Measurements from ENCODE around the gene ADCY3. TPM values are rescaled to one million over a fixed set of nuclear protein-coding genes. Genes with fewer than 3 reads are reported as not detected.
A peak's percentile ranks its signal among the peaks of the same experiment; 100 is the strongest.

The ADCY3 gene
- total RNA-seq, 3 donors from 2014 or later, result 29.3 to 89.1 (median 56.1) TPM

DNA sequence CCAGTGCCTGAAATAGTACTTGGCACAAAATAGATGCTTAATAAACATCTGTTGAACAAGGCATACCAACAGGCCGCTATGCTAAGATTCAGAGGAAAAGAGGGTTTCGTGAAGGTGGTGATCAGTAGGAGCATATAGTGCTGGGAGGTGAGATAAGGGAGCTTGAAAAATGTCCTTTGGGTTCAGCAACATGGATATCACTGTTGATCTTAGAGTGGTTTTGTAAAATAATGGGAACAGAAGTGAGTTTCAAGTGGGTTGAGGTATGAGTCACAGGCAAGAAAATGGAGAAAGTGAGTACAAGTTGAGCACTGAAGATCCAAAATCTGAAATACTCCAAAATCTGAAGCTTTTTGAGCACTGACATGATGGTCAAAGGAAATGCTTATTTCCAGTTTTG lies 122.4 kb downstream of the ADCY3 start:
- DNase-seq (ENCODE audit: low spot score in 2 of 2), result no peak
- Histone ChIP-seq H3K4me1 (peaks cover 0 to 3% of the 10 kb centered on the region in 2 donors), H3K9me3 (no peaks in the 10 kb centered on the region), H3K36me3 (no peaks in the 10 kb centered on the region), H3K27me3 (no peaks in the 10 kb centered on the region), H3K4me3 (no peak overlapping the region), H3K27ac (no peak overlapping the region)
- no peak for TF ChIP-seq POLR2A (IDR thresholded peaks at IDR 0.05)
- TF ChIP-seq, protein P1, sequence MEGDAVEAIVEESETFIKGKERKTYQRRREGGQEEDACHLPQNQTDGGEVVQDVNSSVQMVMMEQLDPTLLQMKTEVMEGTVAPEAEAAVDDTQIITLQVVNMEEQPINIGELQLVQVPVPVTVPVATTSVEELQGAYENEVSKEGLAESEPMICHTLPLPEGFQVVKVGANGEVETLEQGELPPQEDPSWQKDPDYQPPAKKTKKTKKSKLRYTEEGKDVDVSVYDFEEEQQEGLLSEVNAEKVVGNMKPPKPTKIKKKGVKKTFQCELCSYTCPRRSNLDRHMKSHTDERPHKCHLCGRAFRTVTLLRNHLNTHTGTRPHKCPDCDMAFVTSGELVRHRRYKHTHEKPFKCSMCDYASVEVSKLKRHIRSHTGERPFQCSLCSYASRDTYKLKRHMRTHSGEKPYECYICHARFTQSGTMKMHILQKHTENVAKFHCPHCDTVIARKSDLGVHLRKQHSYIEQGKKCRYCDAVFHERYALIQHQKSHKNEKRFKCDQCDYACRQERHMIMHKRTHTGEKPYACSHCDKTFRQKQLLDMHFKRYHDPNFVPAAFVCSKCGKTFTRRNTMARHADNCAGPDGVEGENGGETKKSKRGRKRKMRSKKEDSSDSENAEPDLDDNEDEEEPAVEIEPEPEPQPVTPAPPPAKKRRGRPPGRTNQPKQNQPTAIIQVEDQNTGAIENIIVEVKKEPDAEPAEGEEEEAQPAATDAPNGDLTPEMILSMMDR (IDR thresholded peaks at IDR 0.05), result no peak
- intact Hi-C loops (cut with DNase I; ENCODE audit: low total_unique reads), result no loop called here

DNA sequence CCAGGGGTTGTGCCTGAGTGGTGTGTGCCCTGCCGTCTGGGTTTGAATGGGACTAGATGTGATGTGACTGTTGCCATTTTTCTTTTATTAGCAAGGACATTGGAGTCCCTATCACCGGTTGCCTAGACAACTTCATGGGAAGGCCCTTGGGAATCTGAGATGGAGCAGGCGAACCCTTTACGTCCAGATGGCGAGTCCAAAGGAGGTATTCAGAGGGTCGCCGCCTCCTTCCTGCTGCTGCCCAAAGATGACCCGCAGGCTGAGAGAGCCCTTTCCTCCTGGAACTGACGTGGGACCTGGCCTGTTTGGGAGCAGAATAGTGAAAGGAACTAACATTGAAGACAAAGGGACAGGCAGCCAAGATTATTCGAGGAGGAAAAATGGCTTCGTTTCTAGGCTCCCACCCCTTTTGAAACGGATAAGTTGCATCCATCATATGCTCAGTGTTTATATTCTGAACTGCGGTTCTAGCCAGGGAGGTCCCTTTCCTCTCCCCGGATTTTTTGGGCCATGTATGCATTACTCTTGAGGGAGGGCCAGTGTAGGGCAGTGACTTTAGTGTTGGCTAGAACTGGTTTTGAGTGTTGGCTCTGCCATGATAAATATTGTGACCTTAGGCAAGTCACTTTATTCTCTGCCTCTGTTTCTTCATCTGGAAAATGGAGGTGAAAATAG lies 126.1 kb downstream of the ADCY3 start:
- H3K4me3 ChIP-seq, result peak overlapping the region; percentile 57 to 88 (median 71)
- peaks cover 0 to 3% of the 10 kb centered on the region in 2 donors for H3K4me1 ChIP-seq
- no peaks in the 10 kb centered on the region for H3K27me3 ChIP-seq
- H3K9me3 ChIP-seq, result no peaks in the 10 kb centered on the region
- H3K36me3 ChIP-seq, result no peaks in the 10 kb centered on the region
- H3K27ac ChIP-seq, result peak overlapping the region; percentile 98 to 99
- no peak for DNase-seq (ENCODE audit: low spot score in 2 of 2)
- no peak for TF ChIP-seq POLR2A (IDR thresholded peaks at IDR 0.05)
- TF ChIP-seq, protein P1 (IDR thresholded peaks at IDR 0.05), result no peak
- no peak for TF ChIP-seq POLR2AphosphoS5 (IDR thresholded peaks at IDR 0.05)
- intact Hi-C loops (cut with DNase I; ENCODE audit: low total_unique reads), result no loop called here

DNA sequence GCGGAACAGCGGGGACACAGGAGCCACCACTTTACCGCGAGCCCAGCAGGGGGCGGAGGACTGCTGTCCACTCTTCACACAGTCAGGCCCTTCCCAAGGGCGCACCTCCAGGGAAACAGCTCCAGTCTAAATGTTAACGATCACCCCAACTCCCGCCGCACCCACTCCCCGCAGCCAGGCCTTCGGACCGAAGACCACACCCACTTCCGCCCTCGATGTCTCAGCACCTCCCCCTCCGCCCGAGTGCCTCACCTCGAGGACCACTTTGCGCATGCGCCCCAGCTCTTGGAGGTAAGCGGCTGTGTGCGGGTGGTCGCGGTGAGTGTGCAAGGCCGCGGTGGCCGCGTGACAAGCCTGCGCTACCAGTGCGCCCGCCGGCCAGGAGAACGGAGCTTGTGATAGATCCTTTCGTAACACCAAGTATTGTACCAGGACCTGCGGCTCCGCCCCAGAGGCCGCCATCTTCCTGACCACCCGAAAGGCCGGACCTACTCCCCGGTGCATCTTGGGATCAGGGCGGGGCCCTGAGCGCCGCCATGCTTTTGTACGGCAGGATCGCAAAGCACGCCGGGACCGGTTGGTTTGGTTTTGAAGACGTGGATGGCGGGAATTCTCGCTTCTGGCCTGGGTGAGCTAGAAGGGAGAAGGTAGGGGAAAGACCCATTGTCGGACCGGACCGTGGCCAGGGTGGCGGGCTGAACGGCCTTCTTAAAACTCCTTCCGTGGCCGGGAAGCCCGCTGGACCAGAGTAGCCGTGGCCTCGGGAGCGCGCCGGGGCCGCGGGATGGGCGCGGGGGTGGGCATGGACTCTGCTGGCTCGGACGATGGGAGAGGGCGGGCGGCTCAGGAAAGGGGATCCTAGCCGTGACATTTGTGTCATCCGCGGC lies 126.9 kb downstream of the ADCY3 start, which contains the start of the genes CENPO and PTRHD1:
Gene CENPO, plus strand, starts transcription at position 552 of the 887 bp plus-strand sequence. CDS start 495 bp downstream, outside the sequence.
Gene PTRHD1, minus strand, starts transcription at position 518 of the 887 bp plus-strand sequence. Its CDS starts 14 bp downstream, at position 504.
- intact Hi-C loops (cut with DNase I; ENCODE audit: low total_unique reads), result no loop called here
- H3K9me3 ChIP-seq, result no peaks in the 10 kb centered on the region
- TF ChIP-seq, protein P1 (IDR thresholded peaks at IDR 0.05), result peak; percentile 37 to 69 (median 60)
- TF ChIP-seq POLR2A (IDR thresholded peaks at IDR 0.05) (no peak), POLR2AphosphoS5 (IDR thresholded peaks at IDR 0.05) (peak; percentile 78 to 82 (median 78))
- peaks cover 0 to 3% of the 10 kb centered on the region in 2 donors for H3K4me1 ChIP-seq
- peak within 1 kb of the TSS; percentile 57 to 88 (median 71) for H3K4me3 ChIP-seq
- H3K36me3 ChIP-seq, result no peaks in the 10 kb centered on the region
- peak; percentile 95 to 96 for DNase-seq (ENCODE audit: low spot score in 2 of 2)
- H3K27ac ChIP-seq, result peak within 1 kb of the TSS; percentile 98 to 99
- H3K27me3 ChIP-seq, result no peaks in the 10 kb centered on the region

DNA sequence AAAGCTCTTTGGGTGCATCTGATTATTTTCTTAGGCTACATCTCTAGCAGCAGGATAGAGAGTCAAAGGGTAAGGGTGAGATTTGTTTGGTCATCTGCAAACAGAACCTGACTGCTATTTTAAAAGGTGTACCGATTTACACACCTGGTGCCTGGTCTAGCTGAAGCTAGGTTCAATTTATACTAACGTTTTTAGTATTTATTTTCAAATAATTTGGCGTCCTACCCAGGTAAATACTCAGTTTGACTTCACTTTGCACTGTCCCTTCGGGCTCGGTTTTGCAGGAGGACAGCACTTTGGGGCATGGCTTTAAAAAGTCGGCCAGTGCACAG lies 127.5 kb downstream of the ADCY3 start:
- Histone ChIP-seq H3K27me3 (no peaks in the 10 kb centered on the region), H3K4me3 (peak overlapping the region; percentile 57 to 88 (median 71)), H3K9me3 (no peaks in the 10 kb centered on the region), H3K27ac (peak overlapping the region; percentile 98 to 99), H3K4me1 (peaks cover 0 to 3% of the 10 kb centered on the region in 2 donors), H3K36me3 (no peaks in the 10 kb centered on the region)
- intact Hi-C loops (cut with DNase I; ENCODE audit: low total_unique reads), result no loop called here
- no peak for DNase-seq (ENCODE audit: low spot score in 2 of 2)
- no peak for TF ChIP-seq POLR2AphosphoS5 (IDR thresholded peaks at IDR 0.05)
- TF ChIP-seq, protein P1 (IDR thresholded peaks at IDR 0.05), result no peak
- TF ChIP-seq POLR2A (IDR thresholded peaks at IDR 0.05), result no peak

Measured in breast epithelium (tissue), 4 donors.